HPDE6-E6E7 (cell line): ENCODE data around the gene PPP1R7.
A peak's percentile ranks its signal among the peaks of the same experiment; 100 is the strongest.

Experiments
- DNase-seq: peaks from one replicate; pipeline ENCODE4 v3.0.0; 2011; ENCODE audit warnings: missing footprints; ENCODE audit errors: extremely low spot score

The PPP1R7 gene

DNA sequence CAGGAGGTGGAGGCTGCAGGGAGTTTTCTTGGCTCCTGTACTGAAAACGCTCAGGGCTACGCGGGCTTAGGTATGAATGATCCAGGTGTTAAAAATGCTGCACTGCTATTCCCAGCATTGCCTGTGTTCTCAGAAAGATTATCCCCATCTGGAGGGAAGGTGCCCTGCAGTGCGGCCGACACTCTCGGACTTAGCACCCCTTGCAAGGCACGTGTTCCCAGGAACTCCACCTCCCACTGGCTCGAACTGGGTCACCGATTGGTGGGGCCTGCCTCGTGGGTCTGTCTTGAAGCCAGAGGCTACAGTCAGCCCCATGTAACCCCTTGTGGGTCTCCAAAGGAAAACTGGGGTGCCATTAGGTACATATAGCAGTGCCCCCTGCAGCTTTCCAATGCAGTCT lies 63.9 kb downstream of the PPP1R7 start:
- no peak for DNase-seq

DNA sequence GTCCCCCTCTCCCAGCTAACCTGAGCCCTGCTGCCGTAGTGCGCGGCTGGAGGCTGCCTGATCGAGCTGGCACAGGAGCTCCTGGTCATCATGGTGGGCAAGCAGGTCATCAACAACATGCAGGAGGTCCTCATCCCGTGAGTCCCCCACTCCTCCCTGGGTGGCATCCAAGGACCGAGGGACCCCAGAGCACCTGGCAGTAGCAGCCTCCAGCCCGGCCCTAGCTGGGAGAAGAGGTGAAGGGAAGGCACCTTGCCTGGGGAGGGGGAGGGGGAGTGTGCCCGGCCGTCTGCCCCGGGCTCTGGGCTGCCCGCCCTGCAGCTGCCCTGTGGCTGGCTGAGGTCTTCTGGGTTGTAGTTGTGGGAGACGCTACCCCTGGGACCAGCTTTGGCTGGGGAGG lies 64.5 kb downstream of the PPP1R7 start:
- DNase-seq, result no peak

DNA sequence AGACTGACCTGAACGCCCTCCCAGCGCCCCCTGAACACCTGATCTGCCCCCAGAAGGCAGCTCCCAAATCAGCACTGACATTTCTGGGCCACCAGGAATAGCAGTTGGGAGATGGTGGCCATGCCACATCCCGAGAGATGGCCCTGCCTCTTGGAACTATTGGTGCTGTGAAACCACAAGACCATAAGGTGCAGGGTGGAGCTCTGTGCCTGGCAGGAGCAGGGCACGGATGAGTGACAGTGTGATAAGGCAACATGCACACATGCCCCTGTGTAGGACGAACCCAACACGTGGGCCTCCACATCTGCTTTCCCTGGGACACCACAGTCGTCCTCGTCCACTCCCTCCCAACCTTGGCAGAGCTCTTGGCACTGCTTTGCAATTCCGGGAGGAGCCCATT lies 65.2 kb downstream of the PPP1R7 start:
- DNase-seq, result no peak

DNA sequence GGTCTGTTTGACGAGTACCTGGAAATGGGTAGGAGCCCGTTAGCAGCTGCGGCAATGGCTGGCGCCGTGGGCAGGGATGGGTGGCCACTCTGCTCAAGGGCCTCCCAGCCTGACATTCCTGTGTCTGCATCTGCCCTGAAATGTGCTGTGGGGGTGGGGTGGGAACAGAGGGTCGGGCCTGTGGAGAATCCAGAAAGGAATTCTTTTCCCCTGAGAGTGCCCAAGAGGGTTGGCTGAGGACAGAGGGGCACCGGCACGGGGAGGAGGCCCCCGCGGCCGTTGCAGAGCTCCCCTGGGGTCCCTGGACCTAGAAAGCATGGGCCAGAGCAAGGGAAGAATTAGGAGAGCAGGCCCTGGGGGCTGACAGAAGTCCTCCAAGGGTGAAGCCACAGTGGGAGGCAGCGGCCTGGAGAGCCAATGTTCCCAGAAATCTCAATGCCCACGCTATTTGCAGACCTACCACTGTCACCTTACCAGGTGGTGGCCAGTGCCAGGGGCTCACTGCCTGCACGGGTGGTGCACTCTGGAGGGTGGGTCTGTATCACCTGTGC lies 66.0 kb downstream of the PPP1R7 start:
- no peak for DNase-seq

DNA sequence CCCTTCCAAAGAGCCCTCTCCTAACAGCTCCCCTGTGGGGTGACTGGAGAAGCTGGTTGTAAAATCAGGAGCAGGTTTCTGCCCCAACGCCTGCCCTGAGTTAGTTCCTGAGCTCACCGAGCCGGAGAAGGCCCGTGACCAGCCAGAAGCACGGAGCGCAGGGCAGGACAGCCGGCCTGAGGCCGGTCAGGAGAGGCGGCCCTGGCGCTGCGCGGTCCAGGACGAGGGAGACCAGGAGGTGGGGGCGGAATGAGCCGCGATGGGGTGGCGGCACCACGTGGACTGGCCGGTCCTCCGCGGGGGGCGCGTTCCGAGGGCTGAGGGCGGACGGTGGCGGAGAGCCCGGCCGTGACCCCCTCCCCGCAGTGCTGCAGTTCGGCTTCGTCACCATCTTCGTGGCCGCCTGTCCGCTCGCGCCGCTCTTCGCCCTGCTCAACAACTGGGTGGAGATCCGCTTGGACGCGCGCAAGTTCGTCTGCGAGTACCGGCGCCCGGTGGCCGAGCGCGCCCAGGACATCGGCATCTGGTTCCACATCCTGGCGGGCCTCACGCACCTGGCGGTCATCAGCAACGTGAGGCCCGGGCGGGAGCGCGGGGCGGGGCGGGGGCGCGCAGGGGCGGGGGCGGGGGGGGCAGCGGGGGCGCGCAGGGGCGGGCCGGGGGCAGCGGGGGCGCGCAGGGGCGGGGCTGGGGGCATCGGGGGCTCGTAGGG lies 67.2 kb downstream of the PPP1R7 start:
- DNase-seq, result peak; percentile 67

DNA sequence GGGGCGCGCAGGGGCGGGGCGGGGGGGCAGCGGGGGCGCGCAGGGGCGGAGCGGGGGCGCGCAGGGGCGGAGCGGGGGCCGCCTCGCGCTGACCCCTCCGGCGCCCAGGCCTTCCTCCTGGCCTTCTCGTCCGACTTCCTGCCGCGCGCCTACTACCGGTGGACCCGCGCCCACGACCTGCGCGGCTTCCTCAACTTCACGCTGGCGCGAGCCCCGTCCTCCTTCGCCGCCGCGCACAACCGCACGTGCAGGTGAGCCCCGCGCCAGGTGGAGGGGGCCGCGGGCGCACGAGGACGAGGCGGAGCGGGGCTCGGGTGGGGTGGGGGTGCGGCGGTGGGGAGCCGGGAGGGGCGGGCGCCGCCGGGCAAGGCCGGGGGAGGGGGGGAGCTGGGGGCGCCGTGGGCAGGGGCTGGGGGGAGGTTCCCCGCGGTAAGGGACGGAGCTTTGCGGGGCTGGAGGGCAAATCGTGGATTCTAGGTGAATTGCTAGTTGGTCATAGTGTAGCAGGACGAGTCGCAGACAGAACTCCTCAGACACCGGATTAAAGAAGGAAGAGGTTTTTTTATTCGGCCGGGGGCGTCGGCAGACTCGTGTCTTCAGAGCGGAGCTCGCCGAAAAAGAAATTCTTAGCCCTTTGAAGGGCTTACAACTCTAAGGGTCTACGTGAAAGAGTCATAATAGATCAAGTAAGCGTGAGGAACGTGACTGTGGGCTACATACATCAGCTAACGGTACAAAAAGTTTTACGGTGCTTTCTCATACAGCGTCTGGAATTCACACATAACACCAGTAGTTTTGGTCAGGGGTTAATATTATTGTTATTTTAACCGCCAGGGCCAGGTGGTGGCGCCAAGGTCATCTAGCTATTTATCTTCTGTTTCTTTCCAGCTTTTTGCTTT lies 68.1 kb downstream of the PPP1R7 start:
- DNase-seq, result no peak

DNA sequence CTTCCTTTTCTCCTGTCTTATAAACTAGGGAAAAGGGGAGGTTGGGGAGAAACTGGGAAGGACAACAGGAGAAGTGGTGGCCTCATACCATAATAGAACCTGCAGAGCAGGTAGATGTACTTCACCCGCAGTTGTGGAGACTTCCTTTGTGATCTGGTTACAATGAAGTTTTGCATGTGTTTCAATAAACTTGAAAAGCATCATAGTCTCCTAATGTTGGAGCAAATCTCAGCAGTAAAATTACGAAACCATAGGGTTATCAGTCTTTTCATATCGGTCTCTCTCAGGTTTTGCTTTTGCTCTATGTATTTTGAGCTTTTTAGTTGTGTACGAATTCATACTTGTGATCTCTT lies 68.7 kb downstream of the PPP1R7 start:
- no peak for DNase-seq

DNA sequence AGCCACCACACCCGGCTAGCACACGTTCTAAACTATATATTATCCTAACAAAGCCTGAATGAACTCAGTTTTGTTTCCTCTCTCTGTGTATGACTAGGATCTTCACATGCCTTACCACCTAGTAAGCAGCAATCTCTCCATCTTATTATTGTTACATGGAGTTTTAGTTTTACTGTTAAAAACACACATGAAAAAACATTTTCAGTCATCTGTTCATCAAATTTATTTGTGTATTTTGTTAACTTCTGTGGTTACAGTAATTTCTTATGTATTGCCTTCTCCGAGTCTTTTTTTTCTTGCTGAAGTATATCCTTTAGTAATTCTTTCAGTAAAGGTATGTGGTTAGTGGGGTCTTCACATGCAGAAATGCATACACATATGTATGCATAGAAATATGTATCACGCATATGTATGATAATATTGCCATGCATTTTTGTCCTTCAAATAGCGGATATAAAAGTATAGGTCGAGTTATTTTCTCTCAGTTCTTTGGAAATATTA lies 69.6 kb downstream of the PPP1R7 start:
- DNase-seq, result no peak

DNA sequence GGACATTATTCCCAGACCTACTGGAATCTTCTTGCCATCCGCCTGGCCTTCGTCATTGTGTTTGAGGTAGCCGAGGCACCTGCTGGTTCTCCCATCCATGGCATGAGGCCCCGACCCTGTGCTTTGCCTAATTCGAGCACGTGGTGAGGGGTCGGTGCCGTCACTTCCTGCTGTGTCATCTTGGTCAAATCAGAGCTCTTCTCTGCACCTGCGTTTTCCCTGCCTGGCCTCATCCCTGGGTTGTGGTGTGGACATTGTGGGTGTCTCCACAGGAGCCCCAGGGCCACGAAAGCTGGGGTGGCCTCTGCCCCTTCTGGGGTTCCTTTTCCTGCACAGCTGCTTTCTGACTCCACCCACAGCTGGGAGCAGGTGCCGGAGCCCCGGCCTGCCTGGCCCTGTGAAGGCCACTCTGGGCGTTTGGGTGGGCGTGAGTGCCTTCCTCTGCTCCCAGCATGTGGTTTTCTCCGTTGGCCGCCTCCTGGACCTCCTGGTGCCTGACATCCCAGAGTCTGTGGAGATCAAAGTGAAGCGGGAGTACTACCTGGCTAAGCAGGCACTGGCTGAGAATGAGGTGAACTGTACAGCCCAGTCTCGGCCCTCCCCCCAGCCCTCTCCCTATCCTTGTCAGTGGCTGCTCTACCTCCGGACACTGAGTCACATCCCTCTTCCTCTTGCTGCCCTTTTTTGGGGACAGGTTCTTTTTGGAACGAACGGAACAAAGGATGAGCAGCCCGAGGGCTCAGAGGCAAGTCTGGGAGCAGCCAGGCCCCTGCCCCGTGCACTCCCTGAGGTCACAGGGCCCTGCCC lies 73.1 kb downstream of the PPP1R7 start:
- DNase-seq, result peak; percentile 46

DNA sequence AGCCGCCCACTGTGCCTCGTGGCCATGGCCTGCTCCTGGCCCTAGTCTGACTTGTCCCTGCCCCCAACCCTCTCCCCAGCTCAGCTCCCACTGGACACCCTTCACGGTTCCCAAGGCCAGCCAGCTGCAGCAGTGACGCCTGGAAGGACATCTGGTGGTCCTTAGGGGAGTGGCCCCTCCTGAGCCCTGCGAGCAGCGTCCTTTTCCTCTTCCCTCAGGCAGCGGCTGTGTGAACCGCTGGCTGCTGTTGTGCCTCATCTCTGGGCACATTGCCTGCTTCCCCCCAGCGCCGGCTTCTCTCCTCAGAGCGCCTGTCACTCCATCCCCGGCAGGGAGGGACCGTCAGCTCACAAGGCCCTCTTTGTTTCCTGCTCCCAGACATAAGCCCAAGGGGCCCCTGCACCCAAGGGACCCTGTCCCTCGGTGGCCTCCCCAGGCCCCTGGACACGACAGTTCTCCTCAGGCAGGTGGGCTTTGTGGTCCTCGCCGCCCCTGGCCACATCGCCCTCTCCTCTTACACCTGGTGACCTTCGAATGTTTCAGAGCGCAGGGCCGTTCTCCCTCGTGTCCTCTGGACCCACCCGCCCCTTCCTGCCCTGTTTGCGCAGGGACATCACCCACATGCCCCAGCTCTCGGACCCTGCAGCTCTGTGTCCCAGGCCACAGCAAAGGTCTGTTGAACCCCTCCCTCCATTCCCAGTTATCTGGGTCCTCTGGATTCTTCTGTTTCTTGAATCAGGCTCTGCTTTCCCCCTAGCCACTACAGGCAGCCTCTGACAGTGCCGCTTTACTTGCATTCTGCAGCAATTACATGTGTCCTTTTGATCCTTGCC lies 74.0 kb downstream of the PPP1R7 start:
- DNase-seq, result no peak

DNA sequence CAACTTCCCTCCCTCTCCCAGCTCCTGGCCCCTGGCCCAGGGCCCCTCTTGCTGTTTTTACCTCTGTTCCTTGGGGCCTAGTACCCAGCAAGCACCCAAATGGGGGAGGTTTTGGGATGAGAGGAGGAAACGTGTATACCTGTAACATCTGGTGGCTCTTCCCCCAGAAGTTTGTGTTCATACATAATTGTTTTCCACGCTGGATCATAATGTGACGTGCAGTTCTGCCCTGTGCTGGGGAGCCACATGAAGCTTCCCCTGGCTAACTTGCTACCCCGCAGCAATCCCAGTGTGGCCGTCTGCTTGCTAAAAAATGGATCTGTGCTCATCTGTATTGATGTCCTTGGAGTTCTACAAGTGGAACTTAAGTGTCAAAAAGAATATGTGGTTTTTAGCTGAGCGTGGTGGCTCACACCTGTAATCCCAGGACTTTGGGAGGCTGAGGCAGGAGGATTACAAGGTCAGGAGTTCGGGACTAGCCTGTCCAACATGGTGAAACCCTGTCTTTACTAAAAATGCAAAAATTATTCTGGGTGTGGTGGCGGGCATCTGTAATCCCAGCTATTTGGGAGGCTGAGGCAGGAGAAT lies 74.7 kb downstream of the PPP1R7 start:
- no peak for DNase-seq

DNA sequence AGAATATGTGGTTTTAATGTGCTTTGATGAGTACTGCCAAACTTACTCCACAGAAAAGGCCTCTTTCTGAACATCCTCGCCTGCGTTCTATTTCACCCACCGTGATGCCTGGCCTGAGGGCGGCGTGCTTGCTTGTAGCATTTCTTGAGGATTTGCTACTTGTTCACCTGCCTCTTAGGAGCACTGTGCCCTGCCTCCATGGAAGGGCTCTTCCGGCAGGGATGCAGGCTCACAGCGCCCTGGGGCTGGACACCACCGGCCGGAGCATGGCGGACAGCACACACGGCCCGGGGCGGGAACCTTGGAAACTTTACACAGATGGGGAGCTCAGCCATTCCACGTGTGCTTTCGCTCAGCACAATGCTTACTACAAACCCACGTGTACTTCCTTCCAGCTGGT lies 75.3 kb downstream of the PPP1R7 start:
- DNase-seq, result no peak

DNA sequence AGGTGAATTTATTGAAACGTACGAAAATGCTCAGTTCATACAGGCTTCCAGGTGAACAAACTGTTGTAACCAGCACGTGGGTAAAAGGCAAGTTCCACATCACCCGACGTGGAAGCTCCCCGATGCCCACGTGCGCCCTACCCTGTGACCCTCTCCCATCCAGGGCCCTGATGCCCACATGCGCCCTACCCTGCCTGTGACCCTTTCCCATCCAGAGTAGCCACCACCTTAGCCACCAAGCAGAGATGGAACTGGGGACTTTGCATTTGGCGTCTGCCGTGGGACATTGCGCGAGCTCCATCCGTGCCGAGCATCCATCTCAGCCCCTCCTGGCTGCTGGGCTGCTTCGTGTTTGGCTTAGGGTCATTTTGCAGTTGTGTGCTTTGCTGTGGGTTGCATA lies 75.7 kb downstream of the PPP1R7 start:
- no peak for DNase-seq

DNA sequence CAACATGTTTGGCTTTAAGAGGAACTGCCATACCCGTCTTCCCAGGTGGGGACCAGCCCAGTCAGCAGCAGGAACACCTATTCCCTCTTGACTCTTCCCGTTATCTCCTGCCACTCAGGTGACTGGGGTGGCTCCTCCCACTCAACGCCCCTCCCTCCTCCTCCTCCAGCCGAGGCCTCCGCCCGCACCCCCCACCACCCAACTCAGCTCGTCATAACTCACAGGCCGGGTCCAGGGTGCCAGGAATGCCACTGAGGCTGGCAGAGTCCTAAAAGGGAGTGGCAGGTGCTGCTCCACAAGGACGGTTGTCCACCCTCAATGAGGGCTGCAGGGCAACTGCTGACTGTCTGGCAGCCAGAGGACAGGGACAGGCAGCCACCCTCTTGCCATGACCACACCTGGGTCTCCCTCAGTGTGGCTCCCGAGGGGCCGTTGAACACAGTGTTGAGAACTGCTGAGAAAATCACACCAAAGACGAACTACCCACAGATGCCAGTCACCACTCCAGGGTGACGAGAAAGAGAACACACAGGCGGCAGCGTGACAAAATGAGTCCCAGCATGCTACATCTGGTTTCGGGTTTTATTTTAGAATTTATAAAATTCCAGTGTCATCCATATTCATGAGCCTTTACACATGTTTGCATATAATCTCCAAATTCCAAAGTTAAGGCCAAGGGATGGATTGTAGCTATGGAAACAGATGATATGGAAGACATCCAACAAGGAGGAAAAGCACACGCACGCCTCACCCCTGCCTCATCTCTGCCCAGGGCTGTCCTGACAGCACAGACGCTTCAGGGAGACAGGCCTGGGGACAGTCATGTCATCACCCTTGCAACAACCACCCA lies 76.7 kb downstream of the PPP1R7 start:
- no peak for DNase-seq

DNA sequence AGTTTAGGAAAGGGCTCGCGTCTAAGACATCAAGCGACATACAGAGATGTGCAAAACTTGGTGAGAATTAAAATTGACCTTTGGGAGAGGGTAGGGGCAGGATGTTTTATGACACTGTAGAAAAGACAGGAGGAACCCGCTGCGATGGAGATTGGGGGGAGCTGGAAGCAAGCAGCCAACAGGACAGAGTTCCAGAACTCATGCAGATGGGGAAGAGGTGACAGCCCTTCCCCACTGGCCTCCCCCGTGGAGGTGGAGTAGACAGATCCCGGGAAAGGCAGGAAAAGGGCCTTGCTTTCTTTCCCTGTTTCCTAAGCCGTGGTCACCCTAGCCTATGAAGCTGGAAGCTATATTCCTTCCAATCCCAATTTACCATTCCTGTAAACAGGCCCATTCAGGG lies 77.3 kb downstream of the PPP1R7 start:
- no peak for DNase-seq

DNA sequence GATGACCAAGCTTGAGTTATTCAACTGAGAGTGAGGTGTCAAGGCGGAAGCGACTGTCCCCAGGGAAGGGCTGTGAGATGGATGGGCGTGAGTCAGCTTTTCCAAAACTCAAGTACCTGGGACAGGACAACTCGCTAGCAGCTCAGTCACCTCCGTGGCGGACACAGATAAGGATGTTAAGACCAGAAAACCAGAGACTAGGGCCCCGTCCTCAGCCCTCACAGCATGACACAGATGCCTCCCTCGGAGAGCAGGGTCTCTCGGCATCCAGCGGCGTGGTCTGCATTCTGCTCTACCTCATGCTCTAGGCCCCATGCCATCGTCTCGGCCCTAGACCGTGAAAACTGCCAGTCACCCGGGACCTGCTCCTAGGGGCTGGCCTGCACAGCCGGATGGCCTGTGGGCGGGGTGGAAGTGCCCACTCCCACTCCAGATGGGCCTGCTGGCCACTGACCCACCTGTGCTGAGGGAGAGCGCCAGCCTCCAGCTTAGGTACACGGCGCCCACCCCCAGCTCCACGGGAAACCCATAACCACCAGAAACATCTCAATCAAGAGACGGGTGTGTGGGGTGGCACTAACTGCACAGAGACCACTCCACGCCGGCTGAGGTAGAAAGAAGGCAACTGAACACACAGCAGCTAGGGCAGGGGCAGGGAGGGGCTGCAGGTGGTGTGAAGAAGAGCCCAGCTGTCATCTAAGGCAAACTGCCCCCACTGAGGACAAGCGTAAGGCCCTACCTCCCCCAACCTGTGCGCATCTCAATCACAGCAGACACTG lies 78.0 kb downstream of the PPP1R7 start:
- DNase-seq, result no peak

DNA sequence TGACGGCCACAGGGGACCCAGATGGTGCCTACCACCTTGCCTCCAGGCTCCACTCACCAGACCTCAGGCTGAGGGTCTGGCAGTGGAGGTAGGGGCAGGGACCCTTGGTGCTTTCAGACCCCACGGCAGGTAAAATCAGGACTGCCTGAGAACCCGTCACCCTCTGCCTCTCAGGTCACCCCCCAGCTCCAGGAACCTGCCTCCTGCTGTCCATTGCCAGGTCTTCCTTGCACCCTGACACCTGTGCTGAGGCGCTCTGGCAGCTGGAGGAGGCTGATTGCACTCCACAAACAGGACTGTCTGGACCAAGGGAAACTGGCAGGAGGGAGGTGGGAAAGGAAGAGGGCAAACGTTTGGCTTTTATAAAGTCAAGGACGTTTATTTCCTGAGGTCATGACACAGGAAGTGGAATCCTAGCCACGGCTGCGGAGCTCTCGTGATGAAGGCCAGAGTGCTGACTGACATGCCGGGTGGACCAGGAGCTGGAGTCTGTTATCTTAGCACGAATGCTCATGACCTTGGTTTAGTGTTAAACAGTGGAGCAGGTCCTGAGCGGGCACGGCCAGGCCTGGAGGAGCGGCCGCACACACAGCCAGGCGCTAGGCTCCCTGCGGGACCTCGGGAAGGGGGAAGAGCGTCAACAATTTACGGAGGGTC lies 78.7 kb downstream of the PPP1R7 start:
- DNase-seq, result no peak
